ENCODE measurements around the gene CREB5. TPM values are rescaled to one million over a fixed set of nuclear protein-coding genes. Genes with fewer than 3 reads are reported as not detected.

Gene CREB5
- total RNA-seq, 1 experiment from 2014 or later: 19.2 TPM

GRCh38 chr7:28638914-28639313 lies 226.6 kb downstream of the CREB5 start:
- H3K36me3 Mint-ChIP-seq (ENCODE audit: insufficient read depth, unreplicated experiment): no peaks in the 10 kb centered on the region
- H3K27me3 Mint-ChIP-seq (ENCODE audit: unreplicated experiment): no peaks in the 10 kb centered on the region
- no peak overlapping the region for H3K27ac Mint-ChIP-seq (ENCODE audit: unreplicated experiment)
- no peak for TF ChIP-seq CTCF (IDR thresholded peaks at IDR 0.05; ENCODE audit: unreplicated experiment)
- BruUV-seq (replicated peaks): no TSS peak
- intact Hi-C loops (cut with micrococcal nuclease; ENCODE audit: unreplicated experiment): no loop called here
- no peaks in the 10 kb centered on the region for H3K9me3 Mint-ChIP-seq (ENCODE audit: low read depth, unreplicated experiment)
- no peak overlapping the region for H3K4me3 Mint-ChIP-seq (ENCODE audit: low read depth, unreplicated experiment)
- no peak for DNase-seq
- CTCF ChIA-PET: interaction anchor here (0.6 kb wide), 1 partner anchor 14 kb away, joined by 3 read pairs; no protein-coding TSS in a partner anchor
- peaks cover 18% of the 10 kb centered on the region for H3K4me1 Mint-ChIP-seq (ENCODE audit: low read depth, unreplicated experiment)

GRCh38 chr7:28640001-28640400 lies 227.7 kb downstream of the CREB5 start:
- no TSS peak for BruUV-seq (replicated peaks)
- intact Hi-C loops (cut with micrococcal nuclease; ENCODE audit: unreplicated experiment): no loop called here
- H3K27me3 Mint-ChIP-seq (ENCODE audit: unreplicated experiment): no peaks in the 10 kb centered on the region
- no peak overlapping the region for H3K27ac Mint-ChIP-seq (ENCODE audit: unreplicated experiment)
- H3K4me3 Mint-ChIP-seq (ENCODE audit: low read depth, unreplicated experiment): no peak overlapping the region
- no peak for DNase-seq
- H3K4me1 Mint-ChIP-seq (ENCODE audit: low read depth, unreplicated experiment): peaks cover 18% of the 10 kb centered on the region
- TF ChIP-seq CTCF (IDR thresholded peaks at IDR 0.05; ENCODE audit: unreplicated experiment): no peak
- H3K9me3 Mint-ChIP-seq (ENCODE audit: low read depth, unreplicated experiment): no peaks in the 10 kb centered on the region
- CTCF ChIA-PET: interaction anchor here (0.6 to 1.0 kb wide), 2 partner anchors 229 to 239 kb away, joined by 3 to 5 read pairs; no protein-coding TSS in a partner anchor
- no peaks in the 10 kb centered on the region for H3K36me3 Mint-ChIP-seq (ENCODE audit: insufficient read depth, unreplicated experiment)

- Mint-ChIP-seq H3K27me3 (ENCODE audit: unreplicated experiment) (no peaks in the 10 kb centered on the region), H3K27ac (ENCODE audit: unreplicated experiment) (no peak overlapping the region), H3K4me1 (ENCODE audit: low read depth, unreplicated experiment) (peaks cover 18% of the 10 kb centered on the region), H3K4me3 (ENCODE audit: low read depth, unreplicated experiment) (no peak overlapping the region), H3K9me3 (ENCODE audit: low read depth, unreplicated experiment) (no peaks in the 10 kb centered on the region), H3K36me3 (ENCODE audit: insufficient read depth, unreplicated experiment) (no peaks in the 10 kb centered on the region)
- no peak for DNase-seq
- CTCF ChIA-PET: no interaction called here
- no TSS peak for BruUV-seq (replicated peaks)
- intact Hi-C loops (cut with micrococcal nuclease; ENCODE audit: unreplicated experiment): no loop called here
- no peak for TF ChIP-seq CTCF (IDR thresholded peaks at IDR 0.05; ENCODE audit: unreplicated experiment)
Measured at GRCh38 chr7:28641752-28642545, 229.6 kb downstream of the CREB5 start.

- Mint-ChIP-seq H3K4me1 (ENCODE audit: low read depth, unreplicated experiment) (peaks cover 18% of the 10 kb centered on the region), H3K27me3 (ENCODE audit: unreplicated experiment) (no peaks in the 10 kb centered on the region), H3K9me3 (ENCODE audit: low read depth, unreplicated experiment) (no peaks in the 10 kb centered on the region), H3K36me3 (ENCODE audit: insufficient read depth, unreplicated experiment) (no peaks in the 10 kb centered on the region), H3K4me3 (ENCODE audit: low read depth, unreplicated experiment) (no peak overlapping the region), H3K27ac (ENCODE audit: unreplicated experiment) (no peak overlapping the region)
- CTCF ChIA-PET: interaction anchor here (0.6 to 1.0 kb wide), 3 partner anchors 10 to 459 kb away, joined by 3 to 14 read pairs (median 4); no protein-coding TSS in a partner anchor
- intact Hi-C loops (cut with micrococcal nuclease; ENCODE audit: unreplicated experiment): no loop called here
- no peak for DNase-seq
- BruUV-seq (replicated peaks): no TSS peak
- no peak for TF ChIP-seq CTCF (IDR thresholded peaks at IDR 0.05; ENCODE audit: unreplicated experiment)
Measured at GRCh38 chr7:28643188-28643569, 230.9 kb downstream of the CREB5 start.

Data from Calu3 (cell line).